Measurements from ENCODE around the gene PRSS58. TPM values are rescaled to one million over a fixed set of nuclear protein-coding genes. Genes with fewer than 3 reads are reported as not detected.

PRSS58 gene
- total and polyA plus RNA-seq, 2 of the 8 experiments (the other 6 are each of a cell fraction or from before 2014, with no cell fraction given), result not detected

- no peaks in the 10 kb centered on the region for H3K36me3 ChIP-seq (ENCODE audit: control insufficient read depth in 2 of 4, insufficient read depth in 4 of 4, low read length in 3 of 4)
- H2BK120ac ChIP-seq (replicated peaks; ENCODE audit: low read depth, low read length), result no peak overlapping the region
- H3K18ac ChIP-seq (ENCODE audit: extremely low read depth, low read length), result no peak overlapping the region
- no peak overlapping the region for H2BK20ac ChIP-seq (ENCODE audit: low read length)
- POLR2A ChIA-PET (ENCODE audit: partially characterized antibody), result no interaction called here
- H3K9ac ChIP-seq (replicated peaks in 1 of 4; ENCODE audit: extremely low read depth in 1 of 4, low read depth in 3 of 4, low read length in 3 of 4), result no peak overlapping the region
- H3K9me3 ChIP-seq (ENCODE audit: insufficient read depth in 2 of 2, low read depth in 1 of 2, low read length in 1 of 2), result no peaks in the 10 kb centered on the region
- 87% methylated on average over 11 of the region's 11 CpGs; no CpG with 5 or more reads in 1 of the 2 experiments for WGBS, 2 experiments (ENCODE audit: extremely low coverage in 1 of 2, insufficient coverage in 1 of 2, insufficient read length in 1 of 2, insufficient replicate concordance in 2 of 2, low coverage in 1 of 2, low lambda C conversion rate in 2 of 2, missing lambda C conversion rate in 1 of 2)
- no peaks in the 10 kb centered on the region for H3K23me2 ChIP-seq (ENCODE audit: low read depth, low read length)
- H3K27ac ChIP-seq (ENCODE audit: low read depth, low read length), result no peak overlapping the region
- H3K79me1 ChIP-seq (ENCODE audit: low read depth, low read length), result no peaks in the 10 kb centered on the region
- no peak overlapping the region for H2AK5ac ChIP-seq (ENCODE audit: low read depth, low read length)
- no peak overlapping the region for H4K91ac ChIP-seq (replicated peaks; ENCODE audit: insufficient read length, low read length)
- no peak overlapping the region for H3K23ac ChIP-seq (ENCODE audit: insufficient read length)
- CTCF ChIA-PET (ENCODE audit: partially characterized antibody), result interaction anchor here (0.7 to 12.6 kb wide), 7 partner anchors 9 to 59 kb away, joined by 3 to 302 read pairs (median 13); no protein-coding TSS in a partner anchor
- no peak overlapping the region for H3K56ac ChIP-seq (replicated peaks; ENCODE audit: insufficient read length, low read depth, low read length)
- DNase-seq (ENCODE audit: low read depth in 1 of 2, low spot score in 2 of 2), result no peak
- H2BK15ac ChIP-seq (ENCODE audit: low read length), result no peak overlapping the region
- H3K14ac ChIP-seq (ENCODE audit: insufficient read length), result no peak overlapping the region
- no peaks in the 10 kb centered on the region for H3K79me2 ChIP-seq (ENCODE audit: control insufficient read depth in 1 of 2, insufficient read depth in 2 of 2, low read length in 2 of 2)
- H4K5ac ChIP-seq (ENCODE audit: insufficient read length, low read depth, low read length), result no peak overlapping the region
- no peak for FAIRE-seq
- no peak overlapping the region for H4K8ac ChIP-seq (ENCODE audit: extremely low read depth, insufficient read depth, low read length)
- H3K4me2 ChIP-seq (ENCODE audit: insufficient read depth in 1 of 2, low read depth in 2 of 2, low read length in 2 of 2), result no peak overlapping the region
- no peak overlapping the region for H2BK12ac ChIP-seq (ENCODE audit: low read depth, low read length)
- H3K4me3 ChIP-seq (ENCODE audit: extremely low read depth in 1 of 4, insufficient read depth in 2 of 4, low read depth in 3 of 4, low read length in 4 of 4), result no peak overlapping the region
- H2AFZ ChIP-seq (ENCODE audit: low read length), result no peak overlapping the region
- H3K4ac ChIP-seq (replicated peaks; ENCODE audit: insufficient read length, low read depth, low read length), result no peak overlapping the region
- H3K27me3 ChIP-seq (replicated peaks in 1 of 4; ENCODE audit: control insufficient read depth in 3 of 4, extremely low read depth in 1 of 4, insufficient read depth in 3 of 4, low read length in 3 of 4), result no peaks in the 10 kb centered on the region
- H2BK5ac ChIP-seq (ENCODE audit: low read depth, low read length), result no peak overlapping the region
- H4K20me1 ChIP-seq (replicated peaks in 1 of 2; ENCODE audit: control insufficient read depth in 1 of 2, insufficient read depth in 2 of 2, low read length in 2 of 2), result no peaks in the 10 kb centered on the region
- no peaks in the 10 kb centered on the region for H3K4me1 ChIP-seq (replicated peaks in 1 of 4; ENCODE audit: control insufficient read depth in 3 of 4, insufficient read depth in 4 of 4, low read length in 3 of 4)
- TF ChIP-seq RAD21 (IDR thresholded peaks at IDR 0.05 in 1 of 2, conservative IDR thresholded peaks at IDR 0.05 in 1 of 2; ENCODE audit: low read depth in 2 of 2, low read length in 2 of 2) (no peak), KDM4A (IDR thresholded peaks at IDR 0.05; ENCODE audit: low read depth, low read length, severe bottlenecking) (no peak), TBP (IDR thresholded peaks at IDR 0.05; ENCODE audit: low read depth, low read length) (no peak), CBX8 (IDR thresholded peaks at IDR 0.05; ENCODE audit: borderline replicate concordance, low read depth, low read length) (no peak), EP300 (IDR thresholded peaks at IDR 0.05; ENCODE audit: borderline replicate concordance in 1 of 2, low read depth in 2 of 2, low read length in 2 of 2) (no peak), TAF1 (IDR thresholded peaks at IDR 0.05; ENCODE audit: low read depth, low read length) (no peak), GABPA (IDR thresholded peaks at IDR 0.05; ENCODE audit: borderline replicate concordance, insufficient read depth, low read length) (no peak), TEAD4 (IDR thresholded peaks at IDR 0.05; ENCODE audit: low read depth, low read length) (no peak), HDAC2 (IDR thresholded peaks at IDR 0.05; ENCODE audit: borderline replicate concordance in 1 of 2, low read depth in 2 of 2, low read length in 2 of 2) (no peak), TAF7 (optimal IDR thresholded peaks at IDR 0.05; ENCODE audit: borderline replicate concordance, low read depth, low read length) (no peak)
- TF ChIP-seq, protein P1, sequence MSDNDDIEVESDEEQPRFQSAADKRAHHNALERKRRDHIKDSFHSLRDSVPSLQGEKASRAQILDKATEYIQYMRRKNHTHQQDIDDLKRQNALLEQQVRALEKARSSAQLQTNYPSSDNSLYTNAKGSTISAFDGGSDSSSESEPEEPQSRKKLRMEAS (IDR thresholded peaks at IDR 0.05), result no peak
Measured at GRCh38 chr7:142307246-142307900, 49.5 kb upstream of the PRSS58 start.
